Neuronal stem cell (in vitro differentiated cells): Measurements from ENCODE around the gene FAM114A2.

Experiments
- DNase-seq: peaks from one replicate; pipeline ENCODE4 v3.0.0-alpha.2; 2013; ENCODE audit warnings: low spot score
- H2AFZ ChIP-seq: one replicate; pipeline ENCODE4 v1.6.1; 2013; ENCODE audit warnings: mild to moderate bottlenecking, low read length, inconsistent platforms
- H2AK5ac ChIP-seq: 2 replicates; pipeline ENCODE4 v1.6.1; 2013; ENCODE audit warnings: low read depth, mild to moderate bottlenecking, inconsistent platforms, low read length, moderate library complexity, mixed read lengths
- H2BK120ac ChIP-seq: 2 replicates; pipeline ENCODE4 v1.6.1; 2013; ENCODE audit warnings: low read depth, mild to moderate bottlenecking, inconsistent platforms, low read length, moderate library complexity, mixed read lengths
- H2BK12ac ChIP-seq: one replicate; pipeline ENCODE4 v1.6.1; 2013; ENCODE audit warnings: low read length, inconsistent platforms
- H2BK15ac ChIP-seq: 2 replicates; pipeline ENCODE4 v1.6.1; 2013; ENCODE audit warnings: mild to moderate bottlenecking, low read length, inconsistent platforms, mixed read lengths
- H2BK5ac ChIP-seq: one replicate; pipeline ENCODE4 v1.6.1; 2013; ENCODE audit warnings: inconsistent platforms, mild to moderate bottlenecking, low read length, moderate library complexity
- H3K14ac ChIP-seq: one replicate; pipeline ENCODE4 v1.6.1; 2013; ENCODE audit warnings: low read length, inconsistent platforms
- H3K18ac ChIP-seq: 2 replicates; pipeline ENCODE4 v1.6.1; 2013; ENCODE audit warnings: low read length, inconsistent platforms
- H3K23ac ChIP-seq: 2 replicates; pipeline ENCODE4 v1.6.1; 2013; ENCODE audit warnings: low read depth, mild to moderate bottlenecking, mixed read lengths, low read length, inconsistent platforms; ENCODE audit not compliant: poor library complexity
- H3K27ac ChIP-seq: replicated peaks from 3 replicates; pipeline ENCODE4 v1.5.1; 2013; ENCODE audit warnings: low read length, inconsistent platforms
- H3K27me3 ChIP-seq, 3 experiments: 2 replicates each; pipeline ENCODE4 v1.6.1; 2013; ENCODE audit warnings: low read length in 3 of 3, mild to moderate bottlenecking in 2 of 3, inconsistent platforms in 1 of 3, low read depth in 1 of 3, mixed read lengths in 1 of 3, moderate library complexity in 1 of 3; ENCODE audit not compliant: control insufficient read depth in 3 of 3, insufficient read depth in 3 of 3
- H3K36me3 ChIP-seq, 2 donors: replicated peaks in 1 of 2; 2 replicates each; pipeline ENCODE4 v1.6.1; 2013; ENCODE audit warnings: low read length in 2 of 2; ENCODE audit not compliant: control insufficient read depth in 2 of 2, insufficient read depth in 2 of 2
- H3K4ac ChIP-seq: 2 replicates; pipeline ENCODE4 v1.6.1; 2013; ENCODE audit warnings: inconsistent platforms, mild to moderate bottlenecking, low read length, moderate library complexity
- H3K4me1 ChIP-seq, 2 donors: 1 replicate in 1 of 2; 2 replicates in 1 of 2; pipeline ENCODE4 v1.6.1; 2013; ENCODE audit warnings: low read length in 2 of 2, low read depth in 1 of 2; ENCODE audit not compliant: control insufficient read depth in 2 of 2, insufficient read depth in 1 of 2
- H3K4me2 ChIP-seq: one replicate; pipeline ENCODE4 v1.6.1; 2013; ENCODE audit warnings: mild to moderate bottlenecking, low read length, inconsistent platforms; ENCODE audit not compliant: insufficient read depth, poor library complexity, severe bottlenecking
- H3K4me3 ChIP-seq, 2 donors: 2 replicates each; pipeline ENCODE4 v1.5.1; 2013; ENCODE audit warnings: low read length in 2 of 2, mild to moderate bottlenecking in 2 of 2, inconsistent platforms in 1 of 2, moderate library complexity in 1 of 2
- H3K79me1 ChIP-seq: one replicate; pipeline ENCODE4 v1.6.1; 2013; ENCODE audit warnings: low read depth, mild to moderate bottlenecking, inconsistent platforms, low read length, moderate library complexity
- H3K9ac ChIP-seq: one replicate; pipeline ENCODE4 v1.6.1; 2013; ENCODE audit warnings: mild to moderate bottlenecking, low read depth, low read length, inconsistent platforms; ENCODE audit not compliant: poor library complexity
- H3K9me3 ChIP-seq, 2 donors: replicated peaks in 1 of 2; 2 replicates each; pipeline versions ENCODE3 to v1.6.1; 2013; ENCODE audit warnings: low read length in 2 of 2, mild to moderate bottlenecking in 2 of 2, inconsistent platforms in 1 of 2, low read depth in 1 of 2, mixed read lengths in 1 of 2, moderate library complexity in 1 of 2; ENCODE audit not compliant: control insufficient read depth in 2 of 2, insufficient read depth in 1 of 2
- H4K8ac ChIP-seq: one replicate; pipeline ENCODE4 v1.6.1; 2013; ENCODE audit warnings: low read depth, mild to moderate bottlenecking, inconsistent platforms, low read length, moderate library complexity
- H4K91ac ChIP-seq: one replicate; pipeline ENCODE4 v1.6.1; 2013; ENCODE audit warnings: low read length, low read depth, mild to moderate bottlenecking, inconsistent platforms; ENCODE audit not compliant: poor library complexity
- WGBS, 2 donors: extraction: QIAGEN DNeasy Blood & Tissue Kit; methylation state at CpG; one replicate each; pipeline ENCODE4 v1.1.7; 2013; ENCODE audit warnings: missing lambda C conversion rate in 2 of 2, mixed read lengths in 1 of 2; ENCODE audit not compliant: insufficient read length in 2 of 2, insufficient replicate concordance in 1 of 2; ENCODE audit errors: extremely low coverage in 2 of 2; 5-methylcytosine and 5-hydroxymethylcytosine counted together

Gene FAM114A2

GRCh38 chr5:153998010-153998409, 40.7 kb downstream of the FAM114A2 start:
- no peak for DNase-seq
- Histone ChIP-seq H3K18ac (no peak overlapping the region), H3K36me3 (peaks cover 0 to 51% of the 10 kb centered on the region in 2 donors), H4K8ac (no peak overlapping the region), H4K91ac (no peak overlapping the region), H3K27ac (no peak overlapping the region), H2AFZ (no peak overlapping the region), H3K79me1 (no peaks in the 10 kb centered on the region), H2BK15ac (no peak overlapping the region), H2AK5ac (no peak overlapping the region), H3K9me3 (peaks cover 0 to 4% of the 10 kb centered on the region in 2 donors), H3K4ac (no peak overlapping the region), H3K4me2 (no peak overlapping the region), H2BK12ac (no peak overlapping the region), H3K4me1 (no peaks in the 10 kb centered on the region), H3K23ac (no peak overlapping the region), H2BK5ac (no peak overlapping the region), H3K14ac (no peak overlapping the region), H3K4me3 (no peak overlapping the region), H3K9ac (no peak overlapping the region), H3K27me3 (no peaks in the 10 kb centered on the region), H2BK120ac (no peak overlapping the region)
- no CpG with 5 or more reads among the region's 1 CpG for WGBS, 2 donors

- Histone ChIP-seq H2BK12ac (no peak overlapping the region), H2BK120ac (no peak overlapping the region), H3K14ac (no peak overlapping the region), H3K4me2 (no peak overlapping the region), H3K9me3 (no peaks in the 10 kb centered on the region), H3K23ac (no peak overlapping the region), H3K9ac (no peak overlapping the region), H2AFZ (no peak overlapping the region), H3K18ac (no peak overlapping the region), H4K91ac (no peak overlapping the region), H3K27me3 (no peaks in the 10 kb centered on the region), H3K27ac (no peak overlapping the region), H3K4ac (no peak overlapping the region), H4K8ac (no peak overlapping the region), H2BK5ac (no peak overlapping the region), H3K79me1 (no peaks in the 10 kb centered on the region), H2BK15ac (no peak overlapping the region), H2AK5ac (no peak overlapping the region), H3K4me3 (no peak overlapping the region), H3K4me1 (no peaks in the 10 kb centered on the region), H3K36me3 (peaks cover 0 to 22% of the 10 kb centered on the region in 2 donors)
- DNase-seq: no peak
Observed at GRCh38 chr5:153991168-153991567, 47.5 kb downstream of the FAM114A2 start.

GRCh38 chr5:153988510-153988909, 50.2 kb downstream of the FAM114A2 start:
- no peak overlapping the region for H2BK15ac ChIP-seq
- no peak overlapping the region for H3K4ac ChIP-seq
- H3K4me3 ChIP-seq: no peak overlapping the region
- H3K23ac ChIP-seq: no peak overlapping the region
- H3K9ac ChIP-seq: no peak overlapping the region
- no peak overlapping the region for H3K18ac ChIP-seq
- peaks cover 0 to 13% of the 10 kb centered on the region in 2 donors for H3K36me3 ChIP-seq
- H3K27ac ChIP-seq: no peak overlapping the region
- H3K27me3 ChIP-seq: no peaks in the 10 kb centered on the region
- H2AK5ac ChIP-seq: no peak overlapping the region
- no peaks in the 10 kb centered on the region for H3K4me1 ChIP-seq
- WGBS, 2 donors: no CpG with 5 or more reads among the region's 5 CpGs
- H4K91ac ChIP-seq: no peak overlapping the region
- no peak overlapping the region for H2AFZ ChIP-seq
- no peak for DNase-seq
- H2BK5ac ChIP-seq: no peak overlapping the region
- no peaks in the 10 kb centered on the region for H3K79me1 ChIP-seq
- no peak overlapping the region for H2BK120ac ChIP-seq
- no peak overlapping the region for H3K4me2 ChIP-seq
- H3K14ac ChIP-seq: no peak overlapping the region
- no peaks in the 10 kb centered on the region for H3K9me3 ChIP-seq
- no peak overlapping the region for H2BK12ac ChIP-seq
- H4K8ac ChIP-seq: no peak overlapping the region

GRCh38 chr5:153987301-153987700, 51.4 kb downstream of the FAM114A2 start:
- H2BK15ac ChIP-seq: no peak overlapping the region
- H3K14ac ChIP-seq: no peak overlapping the region
- H3K23ac ChIP-seq: no peak overlapping the region
- no peaks in the 10 kb centered on the region for H3K79me1 ChIP-seq
- H3K18ac ChIP-seq: no peak overlapping the region
- no peak overlapping the region for H3K9ac ChIP-seq
- no peak overlapping the region for H2AK5ac ChIP-seq
- H4K8ac ChIP-seq: no peak overlapping the region
- no peak overlapping the region for H3K4me3 ChIP-seq
- no peak overlapping the region for H3K27ac ChIP-seq
- H2BK12ac ChIP-seq: no peak overlapping the region
- H3K4ac ChIP-seq: no peak overlapping the region
- H3K4me1 ChIP-seq: no peaks in the 10 kb centered on the region
- H4K91ac ChIP-seq: no peak overlapping the region
- no CpG with 5 or more reads among the region's 2 CpGs for WGBS, 2 donors
- peaks cover 0 to 6% of the 10 kb centered on the region in 2 donors for H3K36me3 ChIP-seq
- no peak for DNase-seq
- H2AFZ ChIP-seq: no peak overlapping the region
- H2BK120ac ChIP-seq: no peak overlapping the region
- no peaks in the 10 kb centered on the region for H3K27me3 ChIP-seq
- no peaks in the 10 kb centered on the region for H3K9me3 ChIP-seq
- H2BK5ac ChIP-seq: no peak overlapping the region
- H3K4me2 ChIP-seq: no peak overlapping the region
